Occipital lobe (tissue), 2 donors: Measurements from ENCODE around the gene CNGA1. TPM values are rescaled to one million over a fixed set of nuclear protein-coding genes. Genes with fewer than 3 reads are reported as not detected.

Source experiments
- DNase-seq: peaks from one replicate; lab custom pipeline; 2025; lab: John Stamatoyannopoulos, UW
- total RNA-seq: library from RNA; depleted of rRNA; stranded (reverse); fragments of >200 nt; gene quantifications from one replicate; pipeline ENCODE4 v1.2.3, GENCODE V29; 2014

The CNGA1 gene
- not detected for total RNA-seq

DNA sequence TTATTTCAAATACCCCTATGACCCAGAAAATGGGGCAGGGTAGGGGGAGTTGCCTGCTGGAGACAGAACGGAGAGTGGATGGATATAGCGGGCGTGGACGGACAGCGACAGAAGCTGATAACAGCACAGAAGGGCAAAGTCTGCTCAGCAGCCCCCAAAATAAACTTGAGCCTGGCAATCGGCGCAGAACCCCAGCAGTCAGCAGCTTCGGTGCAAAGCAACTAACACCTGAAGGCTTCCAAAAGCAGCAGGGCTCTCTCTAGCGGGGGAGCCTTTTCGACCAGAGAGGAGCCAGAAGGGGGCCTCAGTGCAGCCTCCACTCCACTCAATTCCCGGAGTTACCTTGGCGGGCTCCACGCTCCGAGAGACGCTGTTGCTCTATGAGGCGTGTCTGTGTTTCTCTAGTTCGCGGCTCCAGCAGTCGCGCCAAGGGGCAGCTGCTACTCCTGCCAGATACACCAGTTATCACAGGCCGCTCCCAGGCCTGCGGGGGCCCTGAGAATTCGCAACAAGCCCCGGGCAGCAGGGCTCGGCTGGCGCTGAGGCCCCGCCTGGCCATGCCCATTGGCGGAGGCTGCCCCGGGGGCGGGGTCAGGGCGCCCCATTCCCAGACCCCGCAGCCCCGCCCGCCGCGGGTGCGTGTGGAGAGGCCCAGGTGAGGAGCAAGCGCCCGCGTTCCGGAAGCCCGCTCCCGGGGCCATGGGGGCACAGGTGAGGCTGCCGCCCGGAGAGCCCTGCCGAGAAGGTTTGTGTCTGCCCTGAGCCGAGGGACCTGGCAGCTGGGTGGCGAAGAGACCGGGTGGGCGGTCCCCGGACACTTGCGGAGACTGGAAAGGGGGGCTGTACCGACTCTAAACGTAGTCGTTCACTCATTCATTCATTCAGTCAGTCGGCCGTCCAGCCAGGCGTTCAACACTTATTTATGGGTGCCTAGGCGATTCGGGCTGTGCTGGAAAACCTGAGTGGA lies at the start of gene CNGA1, which contains the start of gene NIPAL1:
Gene CNGA1 (minus strand): TSS at position 541 of the 967 bp plus-strand sequence. CDS start 63,992 bp downstream, outside the sequence.
Gene NIPAL1 (plus strand): TSS at position 632 of the 967 bp plus-strand sequence. CDS start 68 bp downstream, at position 700.
- DNase-seq, result peak; percentile 12

DNA sequence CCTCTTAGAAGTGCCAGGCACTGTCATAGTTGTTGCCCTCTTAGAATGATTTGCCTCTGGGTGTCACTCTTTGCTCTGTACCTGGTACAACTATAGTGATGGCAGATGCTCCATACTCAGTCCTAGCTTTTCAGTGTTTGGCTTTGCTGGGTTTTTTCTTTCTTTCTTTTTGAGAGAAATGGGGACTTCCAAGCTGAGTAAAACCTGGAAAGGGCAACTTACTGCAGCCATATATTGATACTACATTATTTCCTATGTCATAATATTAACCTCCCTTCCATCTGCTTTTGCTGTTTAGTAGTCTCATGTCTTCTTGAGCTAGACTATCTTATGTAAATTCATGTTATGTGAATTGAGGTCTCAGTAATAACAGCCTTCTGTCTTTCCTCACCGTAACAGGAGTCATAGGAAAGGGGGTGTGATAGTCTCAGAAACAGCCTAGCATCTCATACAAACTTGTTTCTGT lies 49.1 kb upstream of the CNGA1 start:
- no peak for DNase-seq

- no peak for DNase-seq
Observed at GRCh38 chr4:48064349-48064748, 47.9 kb upstream of the CNGA1 start.

DNA sequence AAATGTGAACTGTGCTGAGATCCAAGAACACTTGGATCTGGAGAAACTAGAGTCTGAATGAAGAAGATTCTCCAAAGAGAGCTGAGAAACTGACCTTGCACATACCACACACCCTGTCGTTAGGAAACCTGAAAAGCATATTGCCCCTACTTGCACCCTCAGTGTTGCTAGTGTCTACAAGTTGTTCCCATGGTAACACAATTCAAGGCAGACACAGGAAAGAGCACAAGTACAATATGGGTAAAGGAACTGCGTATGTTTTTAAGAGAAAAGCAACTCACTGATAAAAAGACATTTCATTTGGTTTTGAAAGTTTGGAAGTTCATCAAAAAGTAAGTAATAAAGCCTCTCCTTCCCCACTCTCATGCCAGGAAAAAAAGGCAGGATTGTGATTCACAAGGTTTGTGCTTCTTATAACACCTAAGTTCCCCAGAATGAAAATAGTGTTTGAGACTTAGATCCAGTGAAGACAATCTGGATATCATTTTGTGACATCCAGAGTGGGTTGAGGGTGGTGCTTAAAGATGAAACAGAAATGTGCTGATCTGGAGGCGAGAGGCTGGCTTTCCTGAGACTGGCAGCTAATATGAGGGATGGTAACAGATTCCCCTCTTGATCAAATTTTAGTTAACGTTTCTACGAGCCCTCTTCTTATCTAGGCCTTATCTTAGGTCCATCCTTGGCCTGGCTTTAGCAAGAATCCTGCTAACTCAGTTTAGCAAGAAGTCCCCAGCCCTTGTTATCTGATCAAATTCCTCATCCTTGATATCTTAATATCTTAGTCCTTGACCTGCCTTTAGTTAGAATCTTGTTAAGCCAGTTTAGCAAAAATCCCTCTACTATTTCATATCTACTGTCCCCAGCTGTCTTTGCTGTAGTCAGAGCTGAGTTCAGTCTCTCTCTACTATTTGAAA lies 42.4 kb upstream of the CNGA1 start:
- no peak for DNase-seq

GRCh38 chr4:48051078-48051477 lies 34.6 kb upstream of the CNGA1 start:
- DNase-seq, result no peak

- DNase-seq, result no peak
Observed at GRCh38 chr4:48049483-48049882, 33.0 kb upstream of the CNGA1 start.

GRCh38 chr4:48047896-48048295 lies 31.4 kb upstream of the CNGA1 start:
- DNase-seq, result no peak

GRCh38 chr4:48047421-48047844 lies 31.0 kb upstream of the CNGA1 start:
- no peak for DNase-seq

- no peak for DNase-seq
Observed at GRCh38 chr4:48046059-48046458, 29.6 kb upstream of the CNGA1 start.

DNA sequence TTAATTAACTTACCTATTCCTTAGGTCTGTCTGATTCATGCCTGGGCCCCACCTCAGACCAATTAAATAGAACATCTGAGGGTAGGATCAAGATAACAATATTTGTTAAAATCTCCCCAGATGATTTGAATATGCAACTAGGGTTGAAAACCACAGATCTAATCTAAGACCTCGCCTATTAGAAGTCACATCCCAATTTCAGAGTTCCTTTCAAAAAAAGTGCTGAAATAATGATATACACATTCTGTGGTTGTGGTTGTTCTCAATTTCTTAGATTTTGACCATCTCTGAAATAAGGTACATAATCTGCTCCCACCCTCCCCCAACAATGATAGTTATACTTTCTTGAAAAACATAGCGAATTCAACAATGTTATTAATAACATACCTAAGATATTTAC lies 27.8 kb upstream of the CNGA1 start:
- no peak for DNase-seq

- DNase-seq, result no peak
Observed at GRCh38 chr4:48043504-48043903, 27.0 kb upstream of the CNGA1 start.

DNA sequence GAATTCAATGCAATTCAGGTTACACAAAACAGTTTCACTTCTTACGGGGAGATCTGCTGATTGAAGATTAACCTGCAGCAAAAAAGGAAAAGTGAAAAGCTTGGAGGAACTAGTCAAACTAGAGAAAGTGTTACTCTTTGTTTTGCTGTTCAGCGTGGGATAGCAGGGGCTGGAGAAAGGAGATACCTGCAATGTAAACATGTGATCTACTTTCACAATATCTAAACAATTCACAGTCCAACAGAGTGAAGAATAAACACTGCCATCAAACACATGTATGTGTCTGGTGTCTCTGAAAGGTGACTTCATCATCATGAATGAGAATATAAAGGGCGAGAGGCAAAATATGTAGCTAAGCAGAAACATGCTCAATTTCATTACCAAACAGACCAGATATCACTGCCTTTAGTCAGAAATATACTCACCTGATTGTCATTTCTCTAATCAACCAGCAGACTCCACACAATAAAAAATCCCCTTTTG lies 26.5 kb upstream of the CNGA1 start:
- DNase-seq, result no peak

- DNase-seq, result no peak
Observed at GRCh38 chr4:48041535-48042137, 25.2 kb upstream of the CNGA1 start.

- DNase-seq, result no peak
Observed at GRCh38 chr4:48039561-48039960, 23.1 kb upstream of the CNGA1 start.

DNA sequence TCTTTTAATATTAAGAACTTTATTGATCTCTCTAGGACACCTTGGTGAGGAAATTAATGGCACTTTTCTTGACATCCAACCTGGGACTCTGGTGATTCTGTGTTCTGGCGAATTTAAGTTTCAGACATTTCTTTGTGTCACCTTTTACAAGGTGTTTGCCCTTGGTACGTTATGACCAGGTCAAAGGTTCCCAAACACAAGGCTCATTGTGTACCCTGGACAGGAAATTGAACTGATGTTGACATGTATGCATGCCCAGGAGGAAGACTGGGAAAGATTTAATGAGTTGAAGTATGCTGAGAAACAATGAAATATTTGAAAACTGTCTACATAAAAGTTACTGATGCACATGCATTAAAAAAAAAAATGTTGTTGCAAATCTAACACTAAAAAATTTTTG lies 22.2 kb upstream of the CNGA1 start:
- no peak for DNase-seq

GRCh38 chr4:48037117-48037462 lies 20.6 kb upstream of the CNGA1 start:
- DNase-seq, result no peak

DNA sequence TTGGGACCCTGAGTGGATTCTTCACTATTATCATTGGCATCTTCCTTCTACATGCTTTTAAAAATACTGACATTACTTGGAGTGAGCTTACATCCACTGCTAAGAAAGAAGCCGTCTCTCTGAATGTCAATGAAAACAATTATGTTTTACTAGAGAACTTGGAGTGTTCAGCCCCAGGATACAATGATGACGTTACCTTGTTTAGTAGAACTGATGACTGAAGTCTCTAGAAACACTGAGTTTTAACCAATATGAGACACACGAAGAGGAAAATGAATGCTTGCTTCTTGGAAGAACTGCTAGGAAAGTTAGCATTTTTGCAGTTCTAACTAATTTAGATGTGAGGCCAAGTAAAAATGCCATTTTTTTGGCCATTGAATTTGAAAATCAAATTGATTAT lies 19.5 kb upstream of the CNGA1 start:
- DNase-seq, result no peak

- no peak for DNase-seq
Observed at GRCh38 chr4:48033825-48034413, 17.4 kb upstream of the CNGA1 start.

DNA sequence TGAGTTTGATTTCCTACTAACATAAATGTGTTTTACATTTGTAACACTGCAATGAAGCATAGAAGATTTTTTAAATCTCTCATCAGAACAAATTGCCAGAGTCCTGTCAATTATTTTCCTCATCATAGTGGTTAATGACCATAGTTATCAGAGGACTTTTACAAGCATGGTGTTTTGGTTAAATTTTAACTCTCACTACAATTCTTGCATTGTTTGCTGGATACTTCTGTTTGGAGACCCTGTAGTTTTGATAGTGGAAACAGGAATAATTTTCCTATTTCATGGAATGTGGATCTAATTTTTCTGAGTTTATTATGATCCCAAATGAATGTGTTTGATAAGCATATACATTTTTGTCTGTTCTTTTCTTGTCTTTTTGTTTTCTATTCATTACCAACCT lies 16.9 kb upstream of the CNGA1 start:
- no peak for DNase-seq

GRCh38 chr4:48032721-48033120 lies 16.2 kb upstream of the CNGA1 start:
- DNase-seq, result no peak
